H1 (cell line): ENCODE data around the gene CLBA1. TPM values are rescaled to one million over a fixed set of nuclear protein-coding genes. Genes with fewer than 3 reads are reported as not detected.

Source experiments
- BACH1 ChIP-seq: IDR thresholded peaks from 2 replicates; pipeline ENCODE4 v1.6.1; 2012; ENCODE audit warnings: low read length, improper control_type of control experiment
- KDM4A ChIP-seq: IDR thresholded peaks from one replicate; pipeline ENCODE4 v1.7.1; 2012; ENCODE audit warnings: low read depth, mild to moderate bottlenecking, moderate library complexity, low read length, inconsistent platforms; ENCODE audit not compliant: severe bottlenecking
- POLR2A ChIP-seq, 2 experiments: IDR thresholded peaks; 1 replicate in 1 of 2; 2 replicates in 1 of 2; pipeline ENCODE4 v1.6.1; 2011; ENCODE audit warnings: low read depth in 2 of 2, low read length in 2 of 2, mild to moderate bottlenecking in 2 of 2; ENCODE audit errors: control extremely low read depth in 1 of 2
- RAD21 ChIP-seq, 2 experiments: IDR thresholded peaks in 1 of 2; conservative IDR thresholded peaks in 1 of 2; 2 replicates each; pipeline ENCODE4 v1.6.1; 2011; ENCODE audit warnings: low read depth in 2 of 2, low read length in 2 of 2, improper control_type of control experiment in 1 of 2, inconsistent platforms in 1 of 2, mild to moderate bottlenecking in 1 of 2, moderate library complexity in 1 of 2
- RXRA ChIP-seq: IDR thresholded peaks from 2 replicates; pipeline ENCODE4 v1.6.1; 2011; ENCODE audit warnings: low read depth, mild to moderate bottlenecking, low read length, moderate library complexity; ENCODE audit not compliant: insufficient read depth
- SIX5 ChIP-seq: IDR thresholded peaks from 2 replicates; pipeline ENCODE4 v1.6.1; 2011; ENCODE audit warnings: mild to moderate bottlenecking, low read depth, low read length
- SUZ12 ChIP-seq: fragments of 200-600 bp; sonication (generic); IDR thresholded peaks from 2 replicates; pipeline ENCODE4 v1.6.1; 2012; ENCODE audit warnings: mild to moderate bottlenecking, inconsistent platforms, low read length, moderate library complexity, mixed read lengths
- polyA plus RNA-seq, 7 experiments: library from polyadenylated mRNA; depleted of rRNA in 3 of 7; stranded (reverse) in 5 of 7; unstranded in 2 of 7; fragments of >200 nt in 5 of 7; fragments of 200-250 nt in 2 of 7; gene quantifications; 1 replicate in 5 of 7; 2 replicates in 1 of 7; 4 replicates in 1 of 7; pipeline versions ENCODE4 v1.2.1 to v1.2.3, GENCODE V29; 2011 to 2013; ENCODE audit warnings: missing spikeins in 2 of 7, mixed read lengths in 2 of 7
- total RNA-seq: library from RNA; stranded (reverse); fragmentation: NEBNext Ultra II Directional; extraction: Animal tissue kit (Norgen Biotek cat#: 25700); gene quantifications from 2 replicates; pipeline ENCODE4 v1.2.1, GENCODE V29; 2021
- TF ChIP-seq, protein P1 (sequence below): fragments of 300-600 bp; sonication (generic); IDR thresholded peaks from 2 replicates; pipeline ENCODE4 v1.7.1; 2012; ENCODE audit warnings: low read length, moderate library complexity, mild to moderate bottlenecking, inconsistent platforms; ENCODE audit not compliant: insufficient replicate concordance

CLBA1 gene
- total and polyA plus RNA-seq, 2 of the 8 experiments (the other 6 are each of a cell fraction or from before 2014, with no cell fraction given) = 1.6 to 2.4 TPM

DNA sequence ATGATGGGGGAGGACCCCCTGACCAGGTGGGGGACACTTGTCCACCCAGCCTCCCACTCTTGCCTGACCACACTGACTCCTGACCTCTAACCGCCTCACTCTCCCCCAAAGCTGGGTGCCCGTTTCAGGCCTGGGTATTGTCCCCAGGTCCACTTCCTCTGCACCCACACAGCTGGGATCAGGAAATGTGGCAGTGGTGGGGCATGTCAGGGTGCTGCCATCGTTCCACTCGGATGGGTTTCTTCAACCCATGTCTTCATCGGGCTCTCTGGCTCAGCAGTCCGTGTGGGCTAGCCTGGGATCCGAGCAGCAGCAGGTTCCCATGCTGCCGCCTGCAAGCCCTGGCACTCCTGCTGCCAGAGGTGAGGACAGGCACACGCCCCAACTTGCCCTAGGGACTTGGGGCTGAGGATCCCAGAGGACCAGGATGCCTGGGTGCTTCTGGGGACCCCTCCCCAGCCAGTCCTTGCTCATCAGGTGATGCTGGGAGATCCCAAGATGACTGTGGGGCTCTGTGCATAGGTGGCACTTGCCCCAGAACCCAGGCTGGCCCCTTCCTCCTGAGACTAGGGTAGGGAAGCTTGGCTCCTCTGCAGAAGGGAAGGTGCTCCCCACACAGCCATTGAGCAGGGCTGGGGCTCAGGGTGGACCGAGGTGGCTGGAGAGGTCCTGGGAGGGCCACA lies 2.9 kb upstream of the CLBA1 start (continued):
- no peak for TF ChIP-seq SUZ12
- no peak for TF ChIP-seq RAD21 (IDR thresholded peaks at IDR 0.05 in 1 of 2, conservative IDR thresholded peaks at IDR 0.05 in 1 of 2; ENCODE audit: low read depth in 2 of 2, low read length in 2 of 2)
- no peak for TF ChIP-seq BACH1
- TF ChIP-seq, protein P1, sequence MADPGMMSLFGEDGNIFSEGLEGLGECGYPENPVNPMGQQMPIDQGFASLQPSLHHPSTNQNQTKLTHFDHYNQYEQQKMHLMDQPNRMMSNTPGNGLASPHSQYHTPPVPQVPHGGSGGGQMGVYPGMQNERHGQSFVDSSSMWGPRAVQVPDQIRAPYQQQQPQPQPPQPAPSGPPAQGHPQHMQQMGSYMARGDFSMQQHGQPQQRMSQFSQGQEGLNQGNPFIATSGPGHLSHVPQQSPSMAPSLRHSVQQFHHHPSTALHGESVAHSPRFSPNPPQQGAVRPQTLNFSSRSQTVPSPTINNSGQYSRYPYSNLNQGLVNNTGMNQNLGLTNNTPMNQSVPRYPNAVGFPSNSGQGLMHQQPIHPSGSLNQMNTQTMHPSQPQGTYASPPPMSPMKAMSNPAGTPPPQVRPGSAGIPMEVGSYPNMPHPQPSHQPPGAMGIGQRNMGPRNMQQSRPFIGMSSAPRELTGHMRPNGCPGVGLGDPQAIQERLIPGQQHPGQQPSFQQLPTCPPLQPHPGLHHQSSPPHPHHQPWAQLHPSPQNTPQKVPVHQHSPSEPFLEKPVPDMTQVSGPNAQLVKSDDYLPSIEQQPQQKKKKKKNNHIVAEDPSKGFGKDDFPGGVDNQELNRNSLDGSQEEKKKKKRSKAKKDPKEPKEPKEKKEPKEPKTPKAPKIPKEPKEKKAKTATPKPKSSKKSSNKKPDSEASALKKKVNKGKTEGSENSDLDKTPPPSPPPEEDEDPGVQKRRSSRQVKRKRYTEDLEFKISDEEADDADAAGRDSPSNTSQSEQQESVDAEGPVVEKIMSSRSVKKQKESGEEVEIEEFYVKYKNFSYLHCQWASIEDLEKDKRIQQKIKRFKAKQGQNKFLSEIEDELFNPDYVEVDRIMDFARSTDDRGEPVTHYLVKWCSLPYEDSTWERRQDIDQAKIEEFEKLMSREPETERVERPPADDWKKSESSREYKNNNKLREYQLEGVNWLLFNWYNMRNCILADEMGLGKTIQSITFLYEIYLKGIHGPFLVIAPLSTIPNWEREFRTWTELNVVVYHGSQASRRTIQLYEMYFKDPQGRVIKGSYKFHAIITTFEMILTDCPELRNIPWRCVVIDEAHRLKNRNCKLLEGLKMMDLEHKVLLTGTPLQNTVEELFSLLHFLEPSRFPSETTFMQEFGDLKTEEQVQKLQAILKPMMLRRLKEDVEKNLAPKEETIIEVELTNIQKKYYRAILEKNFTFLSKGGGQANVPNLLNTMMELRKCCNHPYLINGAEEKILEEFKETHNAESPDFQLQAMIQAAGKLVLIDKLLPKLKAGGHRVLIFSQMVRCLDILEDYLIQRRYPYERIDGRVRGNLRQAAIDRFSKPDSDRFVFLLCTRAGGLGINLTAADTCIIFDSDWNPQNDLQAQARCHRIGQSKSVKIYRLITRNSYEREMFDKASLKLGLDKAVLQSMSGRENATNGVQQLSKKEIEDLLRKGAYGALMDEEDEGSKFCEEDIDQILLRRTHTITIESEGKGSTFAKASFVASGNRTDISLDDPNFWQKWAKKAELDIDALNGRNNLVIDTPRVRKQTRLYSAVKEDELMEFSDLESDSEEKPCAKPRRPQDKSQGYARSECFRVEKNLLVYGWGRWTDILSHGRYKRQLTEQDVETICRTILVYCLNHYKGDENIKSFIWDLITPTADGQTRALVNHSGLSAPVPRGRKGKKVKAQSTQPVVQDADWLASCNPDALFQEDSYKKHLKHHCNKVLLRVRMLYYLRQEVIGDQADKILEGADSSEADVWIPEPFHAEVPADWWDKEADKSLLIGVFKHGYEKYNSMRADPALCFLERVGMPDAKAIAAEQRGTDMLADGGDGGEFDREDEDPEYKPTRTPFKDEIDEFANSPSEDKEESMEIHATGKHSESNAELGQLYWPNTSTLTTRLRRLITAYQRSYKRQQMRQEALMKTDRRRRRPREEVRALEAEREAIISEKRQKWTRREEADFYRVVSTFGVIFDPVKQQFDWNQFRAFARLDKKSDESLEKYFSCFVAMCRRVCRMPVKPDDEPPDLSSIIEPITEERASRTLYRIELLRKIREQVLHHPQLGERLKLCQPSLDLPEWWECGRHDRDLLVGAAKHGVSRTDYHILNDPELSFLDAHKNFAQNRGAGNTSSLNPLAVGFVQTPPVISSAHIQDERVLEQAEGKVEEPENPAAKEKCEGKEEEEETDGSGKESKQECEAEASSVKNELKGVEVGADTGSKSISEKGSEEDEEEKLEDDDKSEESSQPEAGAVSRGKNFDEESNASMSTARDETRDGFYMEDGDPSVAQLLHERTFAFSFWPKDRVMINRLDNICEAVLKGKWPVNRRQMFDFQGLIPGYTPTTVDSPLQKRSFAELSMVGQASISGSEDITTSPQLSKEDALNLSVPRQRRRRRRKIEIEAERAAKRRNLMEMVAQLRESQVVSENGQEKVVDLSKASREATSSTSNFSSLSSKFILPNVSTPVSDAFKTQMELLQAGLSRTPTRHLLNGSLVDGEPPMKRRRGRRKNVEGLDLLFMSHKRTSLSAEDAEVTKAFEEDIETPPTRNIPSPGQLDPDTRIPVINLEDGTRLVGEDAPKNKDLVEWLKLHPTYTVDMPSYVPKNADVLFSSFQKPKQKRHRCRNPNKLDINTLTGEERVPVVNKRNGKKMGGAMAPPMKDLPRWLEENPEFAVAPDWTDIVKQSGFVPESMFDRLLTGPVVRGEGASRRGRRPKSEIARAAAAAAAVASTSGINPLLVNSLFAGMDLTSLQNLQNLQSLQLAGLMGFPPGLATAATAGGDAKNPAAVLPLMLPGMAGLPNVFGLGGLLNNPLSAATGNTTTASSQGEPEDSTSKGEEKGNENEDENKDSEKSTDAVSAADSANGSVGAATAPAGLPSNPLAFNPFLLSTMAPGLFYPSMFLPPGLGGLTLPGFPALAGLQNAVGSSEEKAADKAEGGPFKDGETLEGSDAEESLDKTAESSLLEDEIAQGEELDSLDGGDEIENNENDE = no peak
- TF ChIP-seq RXRA = no peak
- no peak for TF ChIP-seq POLR2A (IDR thresholded peaks at IDR 0.05; ENCODE audit: control extremely low read depth in 1 of 2, low read depth in 2 of 2, low read length in 2 of 2)
- TF ChIP-seq SIX5 = no peak
- no peak for TF ChIP-seq KDM4A
